ENCODE measurements around the gene TARM1. TPM values are rescaled to one million over a fixed set of nuclear protein-coding genes. Genes with fewer than 3 reads are reported as not detected.

The TARM1 gene
- polyA plus RNA-seq, 1 of the 3 experiments (the other 2 are of a cell fraction) = not detected

DNA sequence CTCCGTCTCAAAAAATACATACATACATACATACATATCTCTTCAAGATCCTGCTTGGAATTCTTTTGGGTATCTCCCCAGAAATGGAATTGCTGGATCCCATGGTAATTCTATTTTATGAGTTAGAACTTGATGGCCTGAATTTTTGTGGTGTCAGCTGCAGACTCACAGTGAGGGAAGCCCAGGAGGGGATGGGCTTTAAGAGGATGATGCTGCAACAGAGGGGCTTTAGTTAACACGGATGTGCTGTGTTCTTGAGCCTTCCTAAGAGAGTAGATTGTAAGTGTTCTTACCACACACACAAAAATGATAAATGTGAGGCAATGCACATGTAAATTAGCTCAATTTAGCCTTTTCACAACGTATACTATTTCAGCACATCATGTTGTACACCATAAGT lies 58.0 kb downstream of the TARM1 start:
- Histone ChIP-seq H2AFZ (ENCODE audit: low read depth) (no peak overlapping the region; the same call in 1 of the 2 replicates), H3K36me3 (replicated peaks in 1 of 2; ENCODE audit: control insufficient read depth in 1 of 2, insufficient read depth in 2 of 2, low read length in 1 of 2) (no peaks in the 10 kb centered on the region), H3K27me3 (ENCODE audit: insufficient read depth) (no peaks in the 10 kb centered on the region), H3K79me2 (ENCODE audit: insufficient read depth) (no peaks in the 10 kb centered on the region), H3K9ac (no peak overlapping the region), H3K4me1 (ENCODE audit: control insufficient read depth in 1 of 2, insufficient read depth in 2 of 2, low read depth in 1 of 2, low read length in 1 of 2) (peaks cover 0 to 8% of the 10 kb centered on the region in 2 experiments; a peak in 1 of 4 replicates), H3K9me3 (no peaks in the 10 kb centered on the region), H4K20me1 (ENCODE audit: insufficient read depth) (no peaks in the 10 kb centered on the region), H3K4me3 (ENCODE audit: low read depth in 2 of 2, low read length in 1 of 2) (no peak overlapping the region), H3K9me2 (no peaks in the 10 kb centered on the region), H3K27ac (ENCODE audit: low read depth in 2 of 2, low read length in 1 of 2) (no peak overlapping the region), H3K4me2 (no peak overlapping the region), H3F3A (replicated peaks; ENCODE audit: insufficient read depth) (peaks cover 17% of the 10 kb centered on the region)
- WGBS (ENCODE audit: low lambda C conversion rate) = 28% methylated on average over 3 of the region's 3 CpGs
- CTCF ChIA-PET = interaction anchor here (0.6 to 7.2 kb wide), 44 partner anchors 8 to 591 kb away, joined by 3 to 128 read pairs (median 5); partner anchors contain the start of gene CACNG7
- POLR2A ChIA-PET = no interaction called here
- DNase-seq = no peak
- TF ChIP-seq, protein P1, sequence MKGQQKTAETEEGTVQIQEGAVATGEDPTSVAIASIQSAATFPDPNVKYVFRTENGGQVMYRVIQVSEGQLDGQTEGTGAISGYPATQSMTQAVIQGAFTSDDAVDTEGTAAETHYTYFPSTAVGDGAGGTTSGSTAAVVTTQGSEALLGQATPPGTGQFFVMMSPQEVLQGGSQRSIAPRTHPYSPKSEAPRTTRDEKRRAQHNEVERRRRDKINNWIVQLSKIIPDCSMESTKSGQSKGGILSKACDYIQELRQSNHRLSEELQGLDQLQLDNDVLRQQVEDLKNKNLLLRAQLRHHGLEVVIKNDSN (IDR thresholded peaks at IDR 0.05; ENCODE audit: borderline replicate concordance, low read depth) = no peak
- no peak for TF ChIP-seq SMC3 (IDR thresholded peaks at IDR 0.05; ENCODE audit: low read depth, low read length)
- TF ChIP-seq RFX5 (IDR thresholded peaks at IDR 0.05; ENCODE audit: low read length) = no peak
- no peak for TF ChIP-seq RAD21 (IDR thresholded peaks at IDR 0.05; ENCODE audit: low read length)
- no peak for TF ChIP-seq SIN3A (IDR thresholded peaks at IDR 0.05; ENCODE audit: borderline replicate concordance, low read depth, low read length)
- TF ChIP-seq, protein P2, sequence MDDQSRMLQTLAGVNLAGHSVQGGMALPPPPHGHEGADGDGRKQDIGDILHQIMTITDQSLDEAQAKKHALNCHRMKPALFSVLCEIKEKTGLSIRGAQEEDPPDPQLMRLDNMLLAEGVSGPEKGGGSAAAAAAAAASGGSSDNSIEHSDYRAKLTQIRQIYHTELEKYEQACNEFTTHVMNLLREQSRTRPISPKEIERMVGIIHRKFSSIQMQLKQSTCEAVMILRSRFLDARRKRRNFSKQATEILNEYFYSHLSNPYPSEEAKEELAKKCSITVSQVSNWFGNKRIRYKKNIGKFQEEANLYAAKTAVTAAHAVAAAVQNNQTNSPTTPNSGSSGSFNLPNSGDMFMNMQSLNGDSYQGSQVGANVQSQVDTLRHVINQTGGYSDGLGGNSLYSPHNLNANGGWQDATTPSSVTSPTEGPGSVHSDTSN (IDR thresholded peaks at IDR 0.05) = no peak
- TF ChIP-seq POLR2AphosphoS5 (IDR thresholded peaks at IDR 0.05; ENCODE audit: low read depth, low read length) = no peak
- no peak for TF ChIP-seq RCOR1 (IDR thresholded peaks at IDR 0.05; ENCODE audit: low read length)
- TF ChIP-seq EP300 (IDR thresholded peaks at IDR 0.05; ENCODE audit: borderline replicate concordance in 1 of 2, low read depth in 1 of 2, low read length in 1 of 2) = no peak
- TF ChIP-seq RXRA (IDR thresholded peaks at IDR 0.05; ENCODE audit: borderline replicate concordance, low read depth) = no peak
- TF ChIP-seq GATA2 (CRISPR knock-in tag; IDR thresholded peaks at IDR 0.05) = no peak
- TF ChIP-seq, protein P3, sequence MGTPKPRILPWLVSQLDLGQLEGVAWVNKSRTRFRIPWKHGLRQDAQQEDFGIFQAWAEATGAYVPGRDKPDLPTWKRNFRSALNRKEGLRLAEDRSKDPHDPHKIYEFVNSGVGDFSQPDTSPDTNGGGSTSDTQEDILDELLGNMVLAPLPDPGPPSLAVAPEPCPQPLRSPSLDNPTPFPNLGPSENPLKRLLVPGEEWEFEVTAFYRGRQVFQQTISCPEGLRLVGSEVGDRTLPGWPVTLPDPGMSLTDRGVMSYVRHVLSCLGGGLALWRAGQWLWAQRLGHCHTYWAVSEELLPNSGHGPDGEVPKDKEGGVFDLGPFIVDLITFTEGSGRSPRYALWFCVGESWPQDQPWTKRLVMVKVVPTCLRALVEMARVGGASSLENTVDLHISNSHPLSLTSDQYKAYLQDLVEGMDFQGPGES (IDR thresholded peaks at IDR 0.05; ENCODE audit: low read depth, low read length) = no peak
- no peak for TF ChIP-seq TCF12 (IDR thresholded peaks at IDR 0.05)
- TF ChIP-seq, protein P4, sequence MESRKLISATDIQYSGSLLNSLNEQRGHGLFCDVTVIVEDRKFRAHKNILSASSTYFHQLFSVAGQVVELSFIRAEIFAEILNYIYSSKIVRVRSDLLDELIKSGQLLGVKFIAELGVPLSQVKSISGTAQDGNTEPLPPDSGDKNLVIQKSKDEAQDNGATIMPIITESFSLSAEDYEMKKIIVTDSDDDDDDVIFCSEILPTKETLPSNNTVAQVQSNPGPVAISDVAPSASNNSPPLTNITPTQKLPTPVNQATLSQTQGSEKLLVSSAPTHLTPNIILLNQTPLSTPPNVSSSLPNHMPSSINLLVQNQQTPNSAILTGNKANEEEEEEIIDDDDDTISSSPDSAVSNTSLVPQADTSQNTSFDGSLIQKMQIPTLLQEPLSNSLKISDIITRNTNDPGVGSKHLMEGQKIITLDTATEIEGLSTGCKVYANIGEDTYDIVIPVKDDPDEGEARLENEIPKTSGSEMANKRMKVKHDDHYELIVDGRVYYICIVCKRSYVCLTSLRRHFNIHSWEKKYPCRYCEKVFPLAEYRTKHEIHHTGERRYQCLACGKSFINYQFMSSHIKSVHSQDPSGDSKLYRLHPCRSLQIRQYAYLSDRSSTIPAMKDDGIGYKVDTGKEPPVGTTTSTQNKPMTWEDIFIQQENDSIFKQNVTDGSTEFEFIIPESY (IDR thresholded peaks at IDR 0.05; ENCODE audit: borderline replicate concordance, low read depth) = no peak
- TF ChIP-seq EZH2phosphoT487 (IDR thresholded peaks at IDR 0.05; ENCODE audit: borderline replicate concordance, low read depth) = no peak
- no peak for TF ChIP-seq FOSL2 (IDR thresholded peaks at IDR 0.05; ENCODE audit: borderline replicate concordance, low read depth)
- no peak for TF ChIP-seq ELF1 (IDR thresholded peaks at IDR 0.05)

All from SK-N-SH (cell line).